Epithelial cell of esophagus (primary cell): ENCODE results near the gene PRKACB.
"Not testable (repeated sequence)": the region's sequence is repeated elsewhere in the genome, so short reads cannot be mapped to it uniquely, and the experiment has no call there.

ENCODE experiments used
- DNase-seq: peaks from one replicate; pipeline ENCODE4 v3.0.0; 2010; ENCODE audit warnings: low read depth
- H3K4me3 ChIP-seq: 2 replicates; pipeline ENCODE4 v1.5.1; 2011; ENCODE audit warnings: mild to moderate bottlenecking, low read length, control low read depth
- CTCF ChIP-seq: IDR thresholded peaks from 2 replicates; pipeline ENCODE4 v1.5.1; 2011; ENCODE audit warnings: low read depth, mild to moderate bottlenecking, low read length, control low read depth, inconsistent platforms; ENCODE audit not compliant: insufficient read depth; ENCODE audit errors: missing control alignments

The PRKACB gene

DNA sequence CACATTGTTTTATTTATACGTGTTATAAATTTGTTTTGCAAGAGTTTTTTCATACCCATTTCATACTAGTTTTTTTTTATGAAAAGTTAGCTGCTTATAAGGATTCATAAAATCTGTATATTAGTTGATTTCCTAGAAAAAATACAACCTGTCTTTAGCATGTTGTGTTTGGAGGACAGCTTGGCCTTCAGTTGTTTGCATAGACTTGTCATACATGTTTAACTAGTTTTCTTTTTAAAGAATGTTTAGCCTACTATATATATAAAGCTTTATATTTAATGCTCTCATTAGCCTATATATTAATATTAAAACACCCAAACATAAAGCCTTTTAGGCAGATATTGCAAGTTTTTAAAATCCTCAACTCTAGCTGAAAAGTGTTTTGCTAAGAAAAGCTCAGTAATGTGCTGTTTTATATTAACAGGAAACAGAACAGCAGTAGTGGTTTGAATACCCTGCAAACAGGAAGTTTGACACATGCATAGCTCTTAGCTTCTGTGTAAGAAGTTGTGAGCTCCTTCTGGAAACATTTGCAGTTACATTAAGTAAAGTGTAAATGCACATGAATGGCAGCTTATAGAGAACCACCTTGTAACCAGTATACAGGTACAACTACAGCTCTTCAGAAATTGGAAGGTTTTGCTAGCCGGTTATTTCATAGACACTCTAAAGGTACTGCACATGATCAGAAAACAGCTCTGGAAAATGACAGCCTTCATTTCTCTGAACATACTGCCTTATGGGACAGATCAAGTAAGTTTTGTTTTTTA, at the start of gene PRKACB:
Gene PRKACB (plus strand): TSS at position 476 of the 770 bp plus-strand sequence. CDS start 91 bp downstream, at position 567.
- TF ChIP-seq CTCF, result no peak
- DNase-seq, result peak; percentile 55
- H3K4me3 ChIP-seq, result no peak within 1 kb of the TSS

- H3K4me3 ChIP-seq, result no peak overlapping the region
- no peak for TF ChIP-seq CTCF
- no peak for DNase-seq
These were observed 48.8 kb upstream of the PRKACB start for GRCh38 chr1:84095308-84095707.

- no peak for DNase-seq
- H3K4me3 ChIP-seq, result no peak overlapping the region
- TF ChIP-seq CTCF, result no peak
These were observed 47.9 kb upstream of the PRKACB start for GRCh38 chr1:84096176-84096575.

DNA sequence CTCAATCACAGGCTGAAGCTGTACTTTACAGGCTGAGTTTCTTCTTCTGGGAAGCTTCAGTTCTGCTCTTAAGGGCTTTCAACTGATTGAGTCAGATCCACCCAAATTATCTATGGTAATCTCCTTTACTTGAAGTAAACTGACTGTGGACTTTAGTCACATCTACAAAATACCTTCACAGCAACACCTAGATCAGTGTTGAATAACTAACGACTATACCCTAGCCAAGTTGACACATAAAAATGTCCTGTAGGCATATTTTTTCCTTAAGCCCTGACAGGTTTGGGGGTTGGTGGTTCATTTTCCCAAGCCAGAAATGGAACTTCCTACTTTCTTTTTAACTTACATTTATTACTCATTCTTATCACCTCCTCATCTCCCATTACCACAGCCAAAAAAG, 42.9 kb upstream of the PRKACB start:
- no peak overlapping the region for H3K4me3 ChIP-seq
- peak; percentile 13 for DNase-seq
- no peak for TF ChIP-seq CTCF

DNA sequence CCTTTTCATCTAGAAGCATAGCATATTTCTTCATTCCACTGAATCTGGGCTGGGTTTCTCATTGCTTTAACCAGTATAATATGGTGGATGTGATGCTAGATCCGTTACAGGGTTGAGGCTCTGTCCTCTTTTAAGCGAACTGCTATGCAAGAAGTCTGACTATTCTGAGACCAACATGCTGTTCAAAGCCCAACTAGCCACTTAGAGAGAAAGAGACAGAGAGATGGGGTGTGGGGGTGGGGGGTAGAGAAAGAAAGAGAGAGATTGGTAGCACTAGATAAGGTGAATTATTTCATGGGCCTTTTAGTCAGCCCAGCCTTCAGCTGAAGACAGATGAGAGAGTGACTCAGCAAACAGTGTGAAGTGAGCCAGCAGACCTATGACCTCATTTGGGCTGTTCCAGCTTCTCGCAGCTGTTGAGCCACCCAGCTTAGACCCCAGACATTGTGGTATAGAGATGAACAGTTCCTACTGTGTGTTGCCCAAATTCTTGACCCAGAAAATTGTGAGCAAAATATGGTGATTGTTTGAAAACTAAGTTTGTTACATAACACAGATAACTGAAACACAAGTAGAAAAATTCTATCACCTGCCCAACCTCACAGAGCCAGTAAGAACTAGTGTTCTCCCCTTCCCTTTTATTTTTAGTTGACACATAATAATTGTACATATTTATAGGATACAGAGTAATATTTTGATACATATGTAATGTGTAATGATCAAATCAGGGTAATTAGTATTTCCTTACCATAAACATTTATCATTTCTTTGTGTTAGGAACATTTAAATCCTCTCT, 40.7 kb upstream of the PRKACB start:
- peak; percentile 88 for DNase-seq
- H3K4me3 ChIP-seq, result no peak overlapping the region
- no peak for TF ChIP-seq CTCF

DNA sequence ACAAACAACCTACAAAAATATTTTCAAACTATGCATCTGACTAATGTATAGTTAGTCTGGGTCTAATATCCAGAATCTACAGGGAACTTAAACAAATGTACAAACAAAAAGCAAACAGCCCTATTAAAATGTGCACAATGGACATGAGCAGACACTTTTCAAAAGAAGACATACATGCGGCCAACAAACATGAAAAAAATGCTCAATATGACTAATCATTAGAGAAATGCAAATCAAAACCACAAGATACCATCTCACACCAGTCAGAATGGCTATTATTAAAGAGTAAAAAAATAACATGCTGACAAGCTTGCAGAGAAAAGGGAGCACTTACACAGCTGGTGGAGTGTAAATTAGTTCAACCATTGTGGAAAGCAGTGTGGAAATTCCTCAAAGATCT, 36.5 kb upstream of the PRKACB start:
- not testable (repeated sequence) for H3K4me3 ChIP-seq
- peak; percentile 73 for DNase-seq

DNA sequence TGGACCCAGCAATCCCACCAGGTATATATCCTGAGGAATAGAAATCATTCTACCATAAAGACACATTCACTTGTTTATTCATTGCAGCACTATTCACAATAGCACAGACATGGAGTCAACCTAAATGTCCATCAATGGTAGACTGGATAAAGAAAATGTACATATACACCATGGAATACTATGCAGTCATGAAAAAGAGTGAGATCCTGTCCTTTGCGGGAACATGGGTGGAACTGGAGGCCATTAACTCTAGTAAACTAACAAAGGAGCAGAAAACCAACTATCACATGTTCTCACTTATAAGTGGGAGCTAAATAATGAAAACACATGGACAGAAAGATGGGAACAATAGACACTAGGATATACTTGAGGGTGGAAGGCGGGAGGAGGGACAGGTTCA, 36.1 kb upstream of the PRKACB start:
- H3K4me3 ChIP-seq, result no peak overlapping the region
- DNase-seq, result no peak
- TF ChIP-seq CTCF, result no peak
